ENCODE measurements around the gene TDP1. TPM values are rescaled to one million over a fixed set of nuclear protein-coding genes. Genes with fewer than 3 reads are reported as not detected.
"Not testable (repeated sequence)": the region's sequence is repeated elsewhere in the genome, so short reads cannot be mapped to it uniquely, and the experiment has no call there.

TDP1 gene
- total RNA-seq, 2 experiments from 2014 or later: 78.0 to 82.1 TPM

DNA sequence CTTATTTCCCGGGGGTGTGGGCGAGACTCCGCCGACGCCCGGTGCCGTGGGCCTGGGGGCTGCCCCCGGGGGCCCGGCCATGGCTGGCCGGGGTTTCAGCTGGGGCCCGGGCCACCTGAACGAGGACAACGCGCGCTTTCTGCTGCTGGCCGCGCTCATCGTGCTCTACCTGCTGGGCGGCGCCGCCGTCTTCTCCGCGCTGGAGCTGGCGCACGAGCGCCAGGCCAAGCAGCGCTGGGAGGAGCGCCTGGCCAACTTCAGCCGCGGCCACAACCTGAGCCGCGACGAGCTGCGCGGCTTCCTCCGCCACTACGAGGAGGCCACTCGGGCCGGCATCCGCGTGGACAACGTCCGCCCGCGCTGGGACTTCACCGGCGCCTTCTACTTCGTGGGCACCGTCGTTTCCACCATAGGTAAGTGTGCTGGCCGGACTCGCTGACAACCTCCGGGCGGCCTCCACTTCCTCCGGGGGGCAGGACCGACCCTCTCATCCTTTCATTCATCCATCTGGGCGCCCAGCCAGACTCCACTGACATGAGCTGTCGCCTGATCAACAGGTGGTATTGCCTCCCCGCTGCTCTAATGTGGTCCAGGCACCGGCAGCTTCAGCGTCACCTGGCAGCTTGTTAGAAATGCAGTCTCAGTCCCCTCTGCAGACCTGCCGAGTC is 106.5 kb downstream of the TDP1 start:
- no peaks in the 10 kb centered on the region for H3K9me3 Mint-ChIP-seq
- ChIA-PET CTCF (interaction anchor here (1.0 kb wide), 1 partner anchor 91 kb away, joined by 3 read pairs; no protein-coding TSS in a partner anchor), POLR2A (interaction anchor here (1.0 kb wide), 1 partner anchor 106 kb away, joined by 3 read pairs; the partner anchor contains the start of gene TDP1)
- peak overlapping the region; percentile 71 for H3K4me3 Mint-ChIP-seq
- DNase-seq: no peak
- no peaks in the 10 kb centered on the region for H3K36me3 Mint-ChIP-seq (ENCODE audit: low read depth)
- peaks cover 59% of the 10 kb centered on the region for H3K27me3 Mint-ChIP-seq
- H3K27ac Mint-ChIP-seq: no peak overlapping the region
- peaks cover 26% of the 10 kb centered on the region for H3K4me1 Mint-ChIP-seq

DNA sequence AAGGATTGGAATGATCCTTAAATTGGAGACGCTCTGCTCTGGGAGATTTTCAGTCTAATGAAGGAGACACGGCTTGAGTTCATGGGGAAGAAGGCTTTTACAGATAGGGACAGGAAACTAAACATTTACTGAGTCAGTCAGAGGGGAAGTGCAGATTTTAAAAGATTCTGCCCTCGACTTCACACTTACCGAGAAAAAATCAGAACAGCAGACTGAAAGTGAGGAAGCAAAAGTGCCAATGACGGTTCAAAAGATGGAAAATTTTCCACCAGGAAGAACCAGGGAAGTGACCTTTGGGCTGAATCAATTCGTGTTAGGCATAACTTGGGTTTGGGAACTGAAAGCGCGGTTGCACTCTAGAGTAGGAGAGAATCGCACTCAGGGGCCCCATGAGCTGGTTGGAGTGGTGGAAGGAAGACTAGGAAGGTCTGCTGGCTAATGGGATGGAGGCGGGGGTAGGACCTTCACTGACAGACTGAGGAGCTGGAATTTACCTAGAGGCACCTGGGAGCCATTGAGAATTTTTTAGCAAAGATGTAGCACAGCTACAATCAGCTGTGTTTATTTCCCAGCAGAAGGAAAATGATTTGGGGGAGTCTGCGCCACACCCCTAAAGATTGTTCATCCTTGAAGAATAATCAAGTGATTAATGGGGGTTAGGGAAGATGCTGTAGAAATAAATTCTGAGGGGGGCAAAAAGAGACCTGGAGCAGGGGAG is 107.3 kb downstream of the TDP1 start:
- peaks cover 55% of the 10 kb centered on the region for H3K27me3 Mint-ChIP-seq
- no peaks in the 10 kb centered on the region for H3K9me3 Mint-ChIP-seq
- DNase-seq: no peak
- CTCF ChIA-PET: no interaction called here
- no peaks in the 10 kb centered on the region for H3K36me3 Mint-ChIP-seq (ENCODE audit: low read depth)
- POLR2A ChIA-PET: interaction anchor here (1.0 kb wide), 1 partner anchor 107 kb away, joined by 3 read pairs; the partner anchor contains the start of gene TDP1
- H3K27ac Mint-ChIP-seq: no peak overlapping the region
- H3K4me3 Mint-ChIP-seq: peak overlapping the region; percentile 71
- H3K4me1 Mint-ChIP-seq: peaks cover 26% of the 10 kb centered on the region

DNA sequence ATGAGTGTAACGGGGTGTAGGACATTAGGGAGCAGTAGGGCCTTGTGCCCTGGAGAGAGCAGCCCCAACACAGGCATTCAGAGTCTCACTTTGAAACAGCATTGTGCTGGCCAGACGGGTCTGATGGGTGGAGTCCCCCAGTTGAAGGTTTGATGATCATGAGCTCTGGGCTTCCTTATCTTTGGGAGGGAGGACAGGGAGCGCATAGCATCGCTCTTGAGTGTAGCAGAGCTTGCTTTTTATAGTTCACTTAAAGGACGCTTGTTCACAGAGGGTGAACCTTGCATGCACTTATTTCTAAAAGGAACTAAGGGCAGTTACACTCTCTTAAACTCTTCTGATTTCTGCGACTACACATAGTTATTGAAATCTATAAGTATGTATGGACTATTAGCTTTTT is 116.6 kb downstream of the TDP1 start:
- CTCF ChIA-PET: no interaction called here
- POLR2A ChIA-PET: no interaction called here
- no peaks in the 10 kb centered on the region for H3K4me1 Mint-ChIP-seq

DNA sequence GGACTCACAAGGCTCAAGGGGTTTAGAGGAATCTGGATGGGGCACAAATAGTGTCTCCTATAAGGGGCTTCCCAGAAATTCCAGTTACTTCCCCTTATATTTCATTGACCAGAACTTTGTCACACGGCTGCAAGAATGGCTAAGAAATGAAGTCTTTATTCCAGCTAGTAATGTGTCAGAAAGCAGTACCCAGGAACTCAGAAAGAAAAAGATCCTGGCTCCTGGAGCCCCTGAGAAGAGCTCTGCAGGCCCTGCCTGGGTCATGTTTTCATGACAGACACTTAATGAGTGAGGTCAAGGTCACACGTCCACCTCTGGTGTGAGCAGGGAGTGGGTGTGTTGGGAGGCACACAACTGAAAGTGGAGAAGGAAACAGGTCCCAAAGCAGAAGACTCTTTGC is 123.8 kb downstream of the TDP1 start:
- no peaks in the 10 kb centered on the region for H3K9me3 Mint-ChIP-seq
- no peak overlapping the region for H3K27ac Mint-ChIP-seq
- peaks cover 33% of the 10 kb centered on the region for H3K27me3 Mint-ChIP-seq
- no peak for DNase-seq
- H3K36me3 Mint-ChIP-seq (ENCODE audit: low read depth): no peaks in the 10 kb centered on the region
- H3K4me1 Mint-ChIP-seq: no peaks in the 10 kb centered on the region
- POLR2A ChIA-PET: no interaction called here
- no peak overlapping the region for H3K4me3 Mint-ChIP-seq
- CTCF ChIA-PET: no interaction called here

More for the DNA sequence above, 116.6 kb downstream of the TDP1 start:
- Mint-ChIP-seq H3K27ac (no peak overlapping the region), H3K36me3 (ENCODE audit: low read depth) (no peaks in the 10 kb centered on the region), H3K27me3 (peaks cover 40% of the 10 kb centered on the region), H3K4me3 (no peak overlapping the region), H3K9me3 (no peaks in the 10 kb centered on the region)
- DNase-seq: no peak

DNA sequence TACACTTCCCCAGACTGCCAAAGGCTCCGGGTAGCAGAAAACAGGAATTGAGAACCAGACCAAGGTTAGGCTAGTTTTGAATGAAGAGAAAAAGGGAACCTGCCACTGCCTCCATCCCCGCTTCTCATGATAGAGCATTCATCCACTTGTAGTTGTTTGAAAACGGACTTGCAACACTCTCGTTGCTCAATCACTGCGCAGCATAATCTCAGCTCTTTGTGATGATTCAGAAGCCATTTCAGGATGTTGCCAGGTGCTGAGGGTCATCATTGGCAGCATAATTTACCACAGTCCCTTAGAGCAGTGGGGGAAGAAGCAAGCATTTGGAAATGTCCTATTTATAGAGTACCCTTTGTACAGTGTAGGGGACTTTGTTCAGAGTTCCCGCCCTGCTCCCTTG is 131.7 kb downstream of the TDP1 start:
- no peaks in the 10 kb centered on the region for H3K4me1 Mint-ChIP-seq
- POLR2A ChIA-PET: no interaction called here
- no peaks in the 10 kb centered on the region for H3K36me3 Mint-ChIP-seq (ENCODE audit: low read depth)
- DNase-seq: no peak
- H3K27ac Mint-ChIP-seq: no peak overlapping the region
- H3K27me3 Mint-ChIP-seq: peaks cover 21% of the 10 kb centered on the region
- CTCF ChIA-PET: no interaction called here
- no peak overlapping the region for H3K4me3 Mint-ChIP-seq
- H3K9me3 Mint-ChIP-seq: no peaks in the 10 kb centered on the region

DNA sequence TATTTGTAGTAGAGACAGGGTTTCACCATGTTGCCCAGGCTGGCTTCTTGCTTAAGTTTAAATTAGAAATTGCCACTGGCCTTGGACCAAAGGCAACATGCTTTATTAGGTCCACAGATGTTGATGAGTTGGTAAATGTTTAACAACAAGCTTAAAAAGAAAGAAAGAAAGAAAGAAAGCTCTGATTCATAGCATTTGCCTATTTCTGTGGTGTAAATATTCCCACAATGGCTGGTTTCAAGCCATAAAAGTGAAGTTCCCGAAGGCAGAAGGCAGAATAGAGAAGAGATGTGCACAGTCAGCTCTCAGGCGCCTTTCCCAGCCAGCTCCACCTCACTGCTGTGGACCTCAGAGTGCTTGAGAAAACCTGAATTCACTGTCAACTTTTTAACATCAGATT is 132.4 kb downstream of the TDP1 start:
- no peaks in the 10 kb centered on the region for H3K9me3 Mint-ChIP-seq
- H3K4me1 Mint-ChIP-seq: peaks cover under 1% of the 10 kb centered on the region
- ChIA-PET POLR2A (no interaction called here), CTCF (interaction anchor here (0.7 kb wide), 1 partner anchor 87 kb away, joined by 3 read pairs; no protein-coding TSS in a partner anchor)
- H3K4me3 Mint-ChIP-seq: no peak overlapping the region
- no peak overlapping the region for H3K27ac Mint-ChIP-seq
- no peak for DNase-seq
- peaks cover 21% of the 10 kb centered on the region for H3K27me3 Mint-ChIP-seq
- H3K36me3 Mint-ChIP-seq (ENCODE audit: low read depth): no peaks in the 10 kb centered on the region

DNA sequence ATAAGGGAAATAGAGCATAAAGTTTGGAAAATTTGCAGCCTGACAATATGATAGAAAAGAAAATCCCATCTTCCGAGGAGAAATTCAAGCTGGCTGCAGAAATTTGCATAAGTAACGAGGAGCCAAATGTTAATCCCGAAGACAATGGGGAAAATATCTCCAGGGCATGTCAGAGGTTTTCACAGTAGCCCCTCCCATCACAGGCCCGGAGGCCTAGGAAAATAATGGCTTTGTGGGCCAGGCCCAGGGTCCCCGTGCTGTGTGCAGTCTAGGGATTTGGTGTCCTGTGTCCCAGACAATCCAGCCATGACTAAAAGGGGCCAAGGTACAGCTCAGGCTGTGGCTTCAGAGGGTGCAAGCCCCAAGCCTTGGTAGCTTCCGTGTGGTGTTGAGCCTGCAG is 133.8 kb downstream of the TDP1 start:
- Mint-ChIP-seq H3K4me1 (peaks cover 12% of the 10 kb centered on the region), H3K27me3 (peaks cover 10% of the 10 kb centered on the region)
- DNase-seq; H3K9me3 Mint-ChIP-seq; H3K4me3 Mint-ChIP-seq; H3K27ac Mint-ChIP-seq; POLR2A ChIA-PET; H3K36me3 Mint-ChIP-seq (ENCODE audit: low read depth): not testable (repeated sequence)
- CTCF ChIA-PET: interaction anchor here (0.6 kb wide), 1 partner anchor 151 kb away, joined by 3 read pairs; no protein-coding TSS in a partner anchor

DNA sequence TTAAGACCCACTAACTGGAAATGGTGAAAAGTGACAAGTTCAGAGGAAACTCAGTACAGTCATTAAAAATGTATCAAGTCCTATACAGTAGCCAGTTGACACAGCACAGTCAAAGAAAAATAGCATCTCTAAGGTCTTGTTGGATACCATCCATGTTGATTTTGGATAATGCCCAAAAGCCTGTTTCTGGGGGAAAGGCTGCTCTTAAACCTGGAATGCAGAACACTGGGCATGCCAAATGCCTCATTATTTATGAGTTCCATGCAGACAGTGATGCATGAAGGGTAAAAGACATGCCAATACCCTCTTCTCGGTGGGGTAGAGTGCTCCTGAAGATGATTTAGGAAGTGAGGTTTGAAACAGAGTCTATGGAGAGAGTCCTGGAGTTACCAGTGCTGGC is 135.7 kb downstream of the TDP1 start:
- H3K27ac Mint-ChIP-seq: no peak overlapping the region

DNA sequence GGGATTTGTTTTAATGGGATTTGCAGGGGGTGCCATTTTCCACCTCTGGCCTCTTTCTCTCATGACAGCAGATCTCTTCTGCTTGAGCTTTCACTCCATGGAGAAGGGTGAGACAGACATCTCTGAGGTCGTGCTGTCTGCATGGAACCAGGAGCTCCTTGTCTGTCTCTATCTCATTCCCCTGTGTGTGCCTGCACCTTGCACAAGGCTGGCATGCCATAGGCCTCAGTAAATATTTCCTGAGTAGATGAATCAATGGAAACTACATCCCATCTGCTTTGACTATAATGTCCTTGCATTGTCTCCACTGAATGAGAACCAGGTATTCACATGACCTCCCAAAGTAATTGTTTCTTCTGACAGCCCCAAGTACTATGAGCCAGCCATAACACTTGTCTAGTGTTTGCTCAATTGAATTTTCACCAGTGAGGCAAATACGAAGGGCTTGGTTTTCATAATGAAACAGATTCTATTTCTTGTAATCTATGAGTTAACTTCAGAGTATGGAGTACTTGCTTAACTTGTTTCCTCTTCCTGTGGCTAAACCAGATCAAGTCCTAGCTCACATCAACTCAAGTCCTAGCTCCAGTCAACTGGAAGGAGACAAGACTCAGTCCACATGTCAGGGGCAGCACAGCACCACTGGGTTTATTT is 138.3 kb downstream of the TDP1 start:
- peaks cover 6% of the 10 kb centered on the region for H3K27me3 Mint-ChIP-seq
- peak overlapping the region; percentile 57 for H3K27ac Mint-ChIP-seq
- peaks cover 4% of the 10 kb centered on the region for H3K9me3 Mint-ChIP-seq
- H3K4me3 Mint-ChIP-seq: no peak overlapping the region
- no peaks in the 10 kb centered on the region for H3K36me3 Mint-ChIP-seq (ENCODE audit: low read depth)
- ChIA-PET POLR2A (no interaction called here), CTCF (interaction anchor here (1.0 to 1.5 kb wide), 2 partner anchors 40 to 121 kb away, joined by 3 read pairs; no protein-coding TSS in a partner anchor)
- no peak for DNase-seq
- peaks cover 15% of the 10 kb centered on the region for H3K4me1 Mint-ChIP-seq

More for the DNA sequence above, 135.7 kb downstream of the TDP1 start:
- no peak for DNase-seq
- peaks cover 4% of the 10 kb centered on the region for H3K9me3 Mint-ChIP-seq
- POLR2A ChIA-PET: no interaction called here
- H3K36me3 Mint-ChIP-seq (ENCODE audit: low read depth): no peaks in the 10 kb centered on the region
- H3K4me3 Mint-ChIP-seq: no peak overlapping the region
- H3K27me3 Mint-ChIP-seq: peaks cover 7% of the 10 kb centered on the region
- H3K4me1 Mint-ChIP-seq: peaks cover 15% of the 10 kb centered on the region
- CTCF ChIA-PET: no interaction called here

Other genes with a start within 250 kb of the TDP1 start
- gene EFCAB11, start 1.2 kb upstream of the TDP1 start, total RNA-seq: 1 to 10 TPM; 9.6 to 9.9 TPM
- gene KCNK13, start 106.1 kb downstream of the TDP1 start, total RNA-seq: under 1 TPM; 0.18 to 0.28 TPM

Data from activated CD4-positive, alpha-beta memory T cell treated with anti-CD3 and anti-CD28 coated beads, Interleukin-2, amount 10 ng/mL, durations not matched to agents 7 days and 5 days (primary cell).